Breast epithelium (tissue), 3 donors: ENCODE measurements around the gene CDH4.

Source experiments
- POLR2A ChIP-seq: fragments of 450-650 bp; IDR thresholded peaks from one replicate; pipeline ENCODE4 v1.6.1; 2016; ENCODE audit warnings: antibody characterized with exemption, mild to moderate bottlenecking, moderate library complexity
- TF ChIP-seq, protein P1 (sequence below), 3 donors: fragments of 450-650 bp; IDR thresholded peaks; one replicate each; pipeline ENCODE4 v1.5.1; 2016 to 2017; ENCODE audit warnings: antibody characterized with exemption in 3 of 3, mild to moderate bottlenecking in 3 of 3, moderate library complexity in 3 of 3

DNA sequence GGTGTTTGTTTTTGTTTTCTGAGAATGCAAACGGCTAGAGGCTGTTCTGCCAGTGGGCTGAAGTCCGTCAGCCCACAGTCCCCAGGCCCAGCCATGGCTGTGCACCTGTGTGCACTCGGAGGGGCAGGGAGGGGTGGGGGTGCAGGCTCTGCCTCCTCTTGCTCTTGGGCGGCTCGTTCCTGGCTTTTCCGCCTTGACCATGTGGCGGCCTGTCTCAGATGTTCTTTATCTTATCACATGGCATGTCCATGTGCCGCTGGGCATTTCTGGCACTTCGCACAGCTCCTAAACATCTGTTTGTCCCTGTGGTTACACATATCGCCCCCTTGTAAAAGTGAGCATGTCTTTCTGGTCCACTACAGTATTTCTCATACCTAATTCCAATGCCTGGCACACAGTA lies 137.0 kb downstream of the CDH4 start:
- TF ChIP-seq, protein P1, sequence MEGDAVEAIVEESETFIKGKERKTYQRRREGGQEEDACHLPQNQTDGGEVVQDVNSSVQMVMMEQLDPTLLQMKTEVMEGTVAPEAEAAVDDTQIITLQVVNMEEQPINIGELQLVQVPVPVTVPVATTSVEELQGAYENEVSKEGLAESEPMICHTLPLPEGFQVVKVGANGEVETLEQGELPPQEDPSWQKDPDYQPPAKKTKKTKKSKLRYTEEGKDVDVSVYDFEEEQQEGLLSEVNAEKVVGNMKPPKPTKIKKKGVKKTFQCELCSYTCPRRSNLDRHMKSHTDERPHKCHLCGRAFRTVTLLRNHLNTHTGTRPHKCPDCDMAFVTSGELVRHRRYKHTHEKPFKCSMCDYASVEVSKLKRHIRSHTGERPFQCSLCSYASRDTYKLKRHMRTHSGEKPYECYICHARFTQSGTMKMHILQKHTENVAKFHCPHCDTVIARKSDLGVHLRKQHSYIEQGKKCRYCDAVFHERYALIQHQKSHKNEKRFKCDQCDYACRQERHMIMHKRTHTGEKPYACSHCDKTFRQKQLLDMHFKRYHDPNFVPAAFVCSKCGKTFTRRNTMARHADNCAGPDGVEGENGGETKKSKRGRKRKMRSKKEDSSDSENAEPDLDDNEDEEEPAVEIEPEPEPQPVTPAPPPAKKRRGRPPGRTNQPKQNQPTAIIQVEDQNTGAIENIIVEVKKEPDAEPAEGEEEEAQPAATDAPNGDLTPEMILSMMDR (IDR thresholded peaks at IDR 0.05): no peak
- no peak for TF ChIP-seq POLR2A
